ENCODE measurements around the gene OR52K2.

The OR52K2 gene

GRCh38 chr11:4465407-4465806 is 16.3 kb downstream of the OR52K2 start:
- Histone ChIP-seq H3K4me3 (ENCODE audit: low read depth, low read length) (no peak overlapping the region), H3K36me3 (replicated peaks) (no peaks in the 10 kb centered on the region), H3K27ac (no peak overlapping the region), H3K27me3 (replicated peaks) (no peaks in the 10 kb centered on the region)
- DNase-seq = no peak
- TF ChIP-seq, protein P1, sequence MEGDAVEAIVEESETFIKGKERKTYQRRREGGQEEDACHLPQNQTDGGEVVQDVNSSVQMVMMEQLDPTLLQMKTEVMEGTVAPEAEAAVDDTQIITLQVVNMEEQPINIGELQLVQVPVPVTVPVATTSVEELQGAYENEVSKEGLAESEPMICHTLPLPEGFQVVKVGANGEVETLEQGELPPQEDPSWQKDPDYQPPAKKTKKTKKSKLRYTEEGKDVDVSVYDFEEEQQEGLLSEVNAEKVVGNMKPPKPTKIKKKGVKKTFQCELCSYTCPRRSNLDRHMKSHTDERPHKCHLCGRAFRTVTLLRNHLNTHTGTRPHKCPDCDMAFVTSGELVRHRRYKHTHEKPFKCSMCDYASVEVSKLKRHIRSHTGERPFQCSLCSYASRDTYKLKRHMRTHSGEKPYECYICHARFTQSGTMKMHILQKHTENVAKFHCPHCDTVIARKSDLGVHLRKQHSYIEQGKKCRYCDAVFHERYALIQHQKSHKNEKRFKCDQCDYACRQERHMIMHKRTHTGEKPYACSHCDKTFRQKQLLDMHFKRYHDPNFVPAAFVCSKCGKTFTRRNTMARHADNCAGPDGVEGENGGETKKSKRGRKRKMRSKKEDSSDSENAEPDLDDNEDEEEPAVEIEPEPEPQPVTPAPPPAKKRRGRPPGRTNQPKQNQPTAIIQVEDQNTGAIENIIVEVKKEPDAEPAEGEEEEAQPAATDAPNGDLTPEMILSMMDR (IDR thresholded peaks at IDR 0.05; ENCODE audit: low read depth, low read length, missing control alignments) = no peak
- in situ Hi-C loops (cut with HindIII; ENCODE audit: low pct_ligation_motif_present, low sequenced_read_pairs) = no loop called here

DNA sequence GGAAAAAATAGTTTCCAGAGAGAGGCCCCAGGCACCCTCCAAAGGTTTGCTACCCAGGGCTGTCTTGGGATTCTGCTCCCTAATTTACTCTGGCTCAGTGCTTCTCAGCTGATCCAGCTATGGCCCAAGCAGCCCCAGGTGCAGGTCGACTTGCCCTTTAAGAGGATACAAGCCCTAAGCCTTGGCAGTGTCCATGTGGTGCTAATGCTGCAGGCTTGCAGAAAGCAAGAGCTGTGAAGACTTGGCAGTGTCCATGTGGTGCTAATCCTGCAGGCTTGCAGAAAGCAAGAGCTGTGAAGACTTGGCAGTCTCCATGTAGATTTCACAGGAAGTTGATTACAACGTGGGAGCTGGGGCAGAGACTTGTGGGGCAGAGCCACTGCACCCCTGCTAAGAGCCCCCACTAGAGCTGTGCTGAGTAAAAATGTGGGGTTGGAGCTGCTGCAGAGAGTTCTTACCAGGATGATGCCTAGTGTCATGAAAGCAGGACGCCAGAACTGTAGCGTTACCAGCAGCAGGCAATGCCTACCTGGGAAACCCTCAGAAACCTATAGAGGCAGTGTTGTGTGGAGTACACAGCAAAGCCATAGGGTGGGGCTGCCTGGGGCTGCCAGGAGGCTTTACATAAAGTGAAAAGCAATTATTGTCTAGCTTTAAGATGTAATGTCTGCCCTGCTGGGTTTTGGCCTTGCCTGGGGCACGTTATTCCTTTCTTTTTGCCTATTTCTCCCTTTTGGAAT is 17.2 kb downstream of the OR52K2 start:
- no peak for DNase-seq
- Histone ChIP-seq H3K36me3 (replicated peaks) (no peaks in the 10 kb centered on the region), H3K27ac (no peak overlapping the region), H3K27me3 (replicated peaks) (no peaks in the 10 kb centered on the region), H3K4me3 (ENCODE audit: low read depth, low read length) (no peak overlapping the region)
- in situ Hi-C loops (cut with HindIII; ENCODE audit: low pct_ligation_motif_present, low sequenced_read_pairs) = no loop called here
- TF ChIP-seq, protein P1 (IDR thresholded peaks at IDR 0.05; ENCODE audit: low read depth, low read length, missing control alignments) = no peak

DNA sequence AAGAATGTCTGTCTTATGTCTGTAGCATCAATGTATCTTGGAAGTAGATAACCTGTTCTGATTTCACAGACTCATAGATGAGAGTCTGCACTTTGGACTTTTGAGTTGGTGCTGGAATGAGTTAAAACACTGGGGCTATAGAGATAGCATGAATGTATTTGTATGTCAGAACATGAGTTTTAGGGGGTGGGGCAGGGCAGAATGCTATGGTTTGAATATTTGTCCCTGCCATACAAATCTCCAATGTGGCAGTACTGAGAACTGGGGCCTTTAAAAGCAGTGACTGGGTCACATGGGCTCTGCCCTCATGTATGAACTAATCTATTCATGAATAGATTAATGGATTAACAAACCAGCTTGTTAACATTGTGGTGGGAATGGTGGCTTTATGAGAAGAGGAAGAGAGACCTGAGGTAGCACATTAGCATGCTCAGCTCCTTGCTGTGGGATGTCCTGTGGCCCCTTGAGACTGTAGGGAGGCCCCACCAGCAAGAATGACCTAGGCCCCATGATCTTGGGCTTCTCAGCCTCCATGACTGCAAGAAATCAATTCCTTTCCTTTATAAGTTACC is 17.9 kb downstream of the OR52K2 start:
- Histone ChIP-seq H3K27ac (no peak overlapping the region), H3K4me3 (ENCODE audit: low read depth, low read length) (no peak overlapping the region), H3K36me3 (replicated peaks) (no peaks in the 10 kb centered on the region), H3K27me3 (replicated peaks) (no peaks in the 10 kb centered on the region)
- DNase-seq = no peak
- TF ChIP-seq, protein P1 (IDR thresholded peaks at IDR 0.05; ENCODE audit: low read depth, low read length, missing control alignments) = no peak
- in situ Hi-C loops (cut with HindIII; ENCODE audit: low pct_ligation_motif_present, low sequenced_read_pairs) = no loop called here

DNA sequence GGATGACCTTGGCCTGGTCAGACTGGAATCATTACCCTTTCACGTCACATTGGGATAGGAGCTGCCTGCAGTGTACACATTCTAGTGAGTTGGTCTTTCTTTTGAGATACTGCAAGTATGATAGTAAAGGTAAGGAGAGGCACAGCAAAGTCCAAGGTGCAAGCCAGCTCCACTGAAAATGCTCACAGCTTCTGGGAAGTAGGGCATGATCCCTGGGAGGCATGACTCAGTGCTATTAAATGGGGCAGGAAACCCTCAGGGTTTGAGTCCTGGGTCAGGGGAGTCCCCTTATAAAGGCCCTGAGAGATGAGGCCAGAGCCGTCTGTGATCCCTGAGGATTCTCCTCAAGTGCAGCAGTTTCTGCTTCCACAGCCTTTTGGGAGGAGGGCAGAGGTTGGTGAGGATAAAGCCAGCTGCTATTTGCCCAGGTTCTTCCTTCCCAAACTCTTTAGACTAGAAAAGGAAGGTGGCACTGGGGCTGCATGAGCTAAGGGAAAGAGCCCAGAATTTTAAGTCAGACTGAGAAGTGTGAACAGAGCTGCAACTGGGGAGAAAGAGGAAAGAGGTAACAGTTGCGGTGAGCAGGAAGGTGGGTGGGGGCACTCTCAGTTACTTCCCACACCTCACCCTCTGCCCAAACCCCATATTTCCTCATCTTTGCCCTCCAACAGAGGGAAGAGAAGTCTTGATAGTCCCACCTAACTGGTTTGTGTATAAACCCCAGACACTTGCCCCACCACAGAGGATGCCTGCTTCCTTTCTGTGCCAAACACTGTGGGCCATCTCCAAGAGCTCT is 18.9 kb downstream of the OR52K2 start:
- H3K4me3 ChIP-seq (ENCODE audit: low read depth, low read length) = no peak overlapping the region
- TF ChIP-seq, protein P1 (IDR thresholded peaks at IDR 0.05; ENCODE audit: low read depth, low read length, missing control alignments) = no peak
- H3K27me3 ChIP-seq (replicated peaks) = no peaks in the 10 kb centered on the region
- DNase-seq = no peak
- H3K27ac ChIP-seq = no peak overlapping the region
- no peaks in the 10 kb centered on the region for H3K36me3 ChIP-seq (replicated peaks)
- in situ Hi-C loops (cut with HindIII; ENCODE audit: low pct_ligation_motif_present, low sequenced_read_pairs) = no loop called here

- Histone ChIP-seq H3K36me3 (replicated peaks) (no peaks in the 10 kb centered on the region), H3K27ac (no peak overlapping the region), H3K4me3 (ENCODE audit: low read depth, low read length) (no peak overlapping the region), H3K27me3 (replicated peaks) (no peaks in the 10 kb centered on the region)
- in situ Hi-C loops (cut with HindIII; ENCODE audit: low pct_ligation_motif_present, low sequenced_read_pairs) = no loop called here
- TF ChIP-seq, protein P1 (IDR thresholded peaks at IDR 0.05; ENCODE audit: low read depth, low read length, missing control alignments) = no peak
- DNase-seq = no peak
Measured at GRCh38 chr11:4479644-4480043, 30.5 kb downstream of the OR52K2 start.

All from brain microvascular endothelial cell (primary cell).